Kasumi-1 (cell line): Measurements from ENCODE around the gene KCNK15.

Source experiments
- DNase-seq, 2 experiments: peaks; one replicate each; lab custom pipeline; 2025; lab: John Stamatoyannopoulos, UW

KCNK15 gene

DNA sequence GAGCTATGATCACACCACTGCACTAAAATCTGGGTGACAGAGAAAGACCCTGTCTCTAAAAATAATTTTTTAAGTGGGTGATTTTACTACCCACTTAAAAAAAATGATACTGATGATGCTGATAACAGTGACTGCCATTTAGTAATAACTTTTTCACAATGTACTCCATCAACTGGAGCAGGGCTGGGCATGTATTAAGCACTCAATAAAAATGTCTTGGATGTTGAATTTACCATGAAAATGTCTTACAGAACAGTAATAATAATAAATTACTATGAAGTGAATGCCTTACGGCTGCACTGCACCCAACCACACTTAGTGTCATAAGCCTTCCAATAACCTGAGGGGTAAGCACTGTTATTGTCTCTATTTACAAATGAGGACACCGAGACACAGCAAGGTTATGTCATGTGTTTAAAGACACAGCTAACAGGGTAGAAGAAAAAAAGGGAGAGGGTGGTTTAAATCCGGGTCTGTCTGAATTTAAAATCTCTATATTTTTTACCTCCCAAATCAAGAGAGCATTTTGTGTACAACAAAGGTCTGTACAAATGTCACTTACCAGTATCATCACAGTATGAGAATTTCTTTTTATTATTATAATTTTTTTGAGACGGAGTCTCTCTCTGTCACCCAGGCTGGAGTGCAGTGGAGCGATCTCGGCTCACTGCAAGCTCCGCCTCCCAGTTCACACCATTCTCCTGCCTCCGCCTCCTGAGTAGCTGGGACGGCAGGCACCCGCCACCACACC is 43.2 kb downstream of the KCNK15 start:
- no peak for DNase-seq

DNA sequence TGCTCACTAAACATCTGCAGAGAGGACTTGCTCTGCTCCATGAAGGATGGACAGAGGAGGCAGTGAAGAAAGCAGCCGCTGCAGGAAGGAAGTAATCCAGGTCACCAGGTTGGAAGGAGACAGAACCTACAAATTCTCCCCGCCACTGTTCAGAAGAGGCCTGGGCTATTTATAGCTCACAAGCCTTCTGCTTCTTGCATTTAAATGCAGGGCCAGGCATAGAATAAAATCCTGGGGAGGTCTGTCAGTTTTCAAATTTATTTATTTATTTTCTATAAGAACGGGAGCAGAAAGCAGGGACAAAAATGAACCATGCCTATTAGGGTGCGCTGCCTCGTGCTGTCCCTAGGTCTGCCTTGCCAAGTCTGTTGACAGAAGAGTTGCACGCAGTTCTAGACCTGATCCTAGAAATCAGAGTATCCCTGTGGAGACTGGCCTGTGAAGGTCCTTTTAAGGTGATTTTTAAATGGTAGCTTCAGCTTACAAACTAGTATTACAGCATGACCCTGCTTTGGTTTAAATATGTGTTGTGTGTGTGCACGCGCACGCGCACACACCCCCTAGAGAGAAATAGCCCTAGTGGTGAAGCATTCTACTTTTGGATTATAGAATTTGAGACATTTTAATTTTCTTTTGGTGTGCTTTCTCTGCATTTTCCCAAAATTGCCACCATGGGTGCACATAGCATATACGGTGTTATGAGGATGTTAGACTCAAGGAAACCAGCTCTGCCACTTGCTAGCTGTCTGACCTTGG is 45.2 kb downstream of the KCNK15 start:
- DNase-seq, result no peak

DNA sequence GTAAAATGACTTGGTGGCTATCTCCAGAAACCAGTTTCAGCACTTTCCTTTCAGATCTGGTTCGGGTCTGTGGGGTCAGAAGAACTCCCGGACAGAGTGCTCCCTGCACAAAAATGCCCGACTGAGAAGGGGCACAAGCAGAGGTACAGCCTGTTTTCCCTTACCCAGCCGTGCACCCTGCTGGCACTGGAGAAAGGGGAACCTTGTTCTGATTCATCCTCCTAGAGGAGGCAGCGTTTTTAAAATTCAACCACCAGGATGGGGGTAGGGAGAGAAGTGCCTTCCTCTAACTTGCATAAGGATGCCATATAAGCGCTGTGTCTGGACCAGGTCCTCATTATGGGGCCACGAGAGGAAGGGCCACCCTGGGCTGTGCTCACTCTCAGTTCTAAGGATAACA is 47.1 kb downstream of the KCNK15 start:
- no peak for DNase-seq

DNA sequence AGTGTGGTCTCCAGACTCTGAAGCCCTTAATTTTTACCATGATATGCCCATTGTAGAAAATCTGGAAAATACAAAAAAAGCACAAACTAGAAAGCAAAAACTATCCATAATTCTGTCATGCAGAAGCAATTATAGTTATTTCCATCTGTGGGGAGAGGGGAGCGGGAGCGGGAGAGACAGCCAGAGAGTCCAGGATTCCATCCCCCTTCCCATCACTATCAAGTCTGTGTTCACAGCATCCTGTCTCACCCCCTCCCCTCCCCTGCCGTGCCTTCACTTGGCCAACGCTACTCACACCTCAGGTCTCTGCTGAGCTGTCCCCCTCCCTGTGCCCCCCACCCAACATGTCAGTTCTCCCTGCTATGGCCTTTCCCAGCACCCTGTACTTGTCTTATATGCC is 50.2 kb downstream of the KCNK15 start:
- no peak for DNase-seq

DNA sequence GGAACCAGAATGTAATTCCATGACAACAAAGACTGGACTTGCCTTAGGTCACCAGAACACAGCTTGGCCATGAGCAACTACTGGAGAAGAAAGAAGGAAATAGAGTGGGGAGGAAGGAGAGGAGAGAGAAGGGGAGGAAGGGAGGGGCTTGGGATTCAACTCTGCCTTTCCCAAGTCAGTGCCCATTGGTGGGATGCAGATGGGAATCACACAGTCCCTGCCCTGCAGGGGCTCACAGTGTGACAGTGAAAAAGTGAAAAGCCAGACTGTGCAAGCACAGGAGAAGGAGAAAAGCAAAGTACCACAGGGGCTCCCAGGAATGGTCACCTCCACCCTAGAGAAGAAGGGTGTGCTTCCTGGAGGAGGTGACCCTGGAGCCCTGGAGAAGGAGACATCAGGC is 50.6 kb downstream of the KCNK15 start:
- DNase-seq, result no peak

DNA sequence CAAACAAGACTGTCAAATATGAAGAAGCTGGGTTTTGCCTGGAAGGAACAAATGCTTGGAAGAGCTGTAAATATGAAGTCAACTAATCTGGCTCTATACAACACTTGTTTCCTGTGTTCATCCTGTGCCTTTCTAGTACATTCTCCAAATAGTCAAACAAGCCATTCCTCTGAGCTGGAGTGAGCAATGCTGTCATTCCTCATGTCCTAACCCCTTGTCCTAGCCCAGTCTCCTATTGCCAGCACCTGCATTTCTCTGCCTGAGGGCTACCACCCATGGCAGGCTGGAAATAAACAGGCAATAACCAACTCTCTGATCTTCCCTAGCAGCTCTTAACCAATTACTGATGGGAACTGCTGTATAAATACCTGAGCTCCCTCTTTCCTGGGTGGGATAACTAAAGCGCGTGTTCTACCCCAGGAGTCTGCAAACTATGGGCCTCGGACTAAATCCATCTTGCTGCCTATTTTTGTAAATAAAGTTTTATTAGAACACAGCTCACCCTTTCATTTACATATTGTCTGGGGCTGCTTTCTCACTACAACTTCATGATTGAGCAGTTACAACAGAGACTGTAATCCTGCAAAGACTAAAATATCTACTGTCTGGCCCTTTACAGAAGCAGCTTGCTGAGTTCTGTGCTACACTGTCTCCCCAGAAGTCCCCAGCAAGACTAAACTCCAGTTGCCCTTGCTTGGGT is 51.2 kb downstream of the KCNK15 start:
- no peak for DNase-seq

DNA sequence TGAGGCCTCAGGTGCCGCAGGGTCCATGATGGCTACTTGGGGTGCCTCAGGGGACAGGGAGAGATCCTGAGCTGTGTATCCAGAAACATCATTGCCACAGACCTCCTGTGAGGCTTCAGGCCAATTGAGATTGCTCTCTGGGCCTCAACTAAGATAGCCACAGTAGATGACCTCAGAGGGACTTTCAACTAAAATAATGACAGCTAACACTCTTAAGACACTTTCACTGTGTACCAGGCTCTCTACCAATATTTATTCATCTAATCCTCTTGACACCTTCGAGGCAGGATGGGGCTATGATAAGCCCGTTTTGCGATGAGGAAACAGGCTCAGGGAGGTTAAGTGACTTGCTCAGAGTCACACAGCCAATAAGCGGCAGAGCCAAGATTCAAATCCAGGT is 54.0 kb downstream of the KCNK15 start:
- DNase-seq, result no peak

DNA sequence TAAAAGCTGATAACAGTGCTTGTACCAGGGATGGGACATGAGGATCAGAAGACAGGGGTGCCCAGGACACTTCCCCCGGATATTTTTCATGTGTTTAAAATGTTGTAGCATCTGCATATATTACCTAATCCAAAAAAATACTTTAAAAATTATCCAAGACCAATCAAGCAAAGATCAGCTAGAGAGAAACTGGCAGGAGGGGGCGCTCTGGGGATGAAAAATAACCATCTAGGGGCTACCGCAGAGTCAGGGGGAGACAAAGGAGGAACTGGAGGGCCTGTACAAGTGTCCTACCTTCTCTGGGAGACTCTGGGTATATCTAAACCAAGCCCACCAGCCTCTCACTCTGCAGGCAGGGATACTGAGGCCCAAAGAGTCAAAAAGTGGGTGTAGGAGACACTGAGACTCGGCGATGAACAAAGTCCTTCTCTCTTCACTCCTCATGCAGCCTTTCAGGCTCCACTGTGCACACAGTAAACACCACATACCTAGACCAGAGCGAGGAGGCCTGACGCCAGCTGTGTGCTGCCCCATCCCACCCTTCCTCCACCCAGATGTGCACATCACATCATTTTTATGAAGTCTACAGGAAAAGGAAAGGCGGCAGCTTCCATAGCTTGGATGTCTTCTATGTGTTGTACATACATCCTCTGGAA is 54.9 kb downstream of the KCNK15 start:
- peak in 1 of 2 experiments; percentile 1 for DNase-seq
